ENCODE measurements around the gene TMEM98.
"Not testable (repeated sequence)": the region's sequence is repeated elsewhere in the genome, so short reads cannot be mapped to it uniquely, and the experiment has no call there.

Gene TMEM98

DNA sequence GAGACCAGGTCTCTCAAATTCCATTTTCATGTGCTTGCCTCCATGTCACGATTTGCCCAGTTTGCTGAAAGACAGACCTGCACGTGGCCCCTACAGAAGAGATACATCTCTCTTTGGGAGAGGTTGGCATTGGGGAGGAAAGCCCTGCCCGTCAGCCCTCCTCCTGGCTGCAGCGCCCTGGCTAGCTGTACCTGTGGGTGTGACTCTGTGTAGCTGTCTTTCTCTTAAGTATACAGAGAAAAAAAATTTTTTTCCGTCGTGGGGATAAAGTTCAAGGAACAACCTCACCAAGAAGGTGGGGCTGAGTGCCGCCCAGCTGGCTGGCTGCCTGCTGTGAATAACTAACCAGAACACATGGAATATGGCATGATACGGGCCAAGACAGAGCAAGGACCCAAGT lies 26.5 kb downstream of the TMEM98 start:
- no peaks in the 10 kb centered on the region for H3K9me3 ChIP-seq (ENCODE audit: low read length)
- no peaks in the 10 kb centered on the region for H3K4me1 ChIP-seq (ENCODE audit: insufficient read depth, low read length)
- no peak overlapping the region for H3K4me3 ChIP-seq (ENCODE audit: low read length)
- H3K27me3 ChIP-seq (ENCODE audit: insufficient read depth, low read length), result peaks cover 9% of the 10 kb centered on the region
- H2AFZ ChIP-seq (ENCODE audit: low read depth, low read length), result no peak overlapping the region
- no peaks in the 10 kb centered on the region for H3K36me3 ChIP-seq (ENCODE audit: insufficient read depth, low read length)

DNA sequence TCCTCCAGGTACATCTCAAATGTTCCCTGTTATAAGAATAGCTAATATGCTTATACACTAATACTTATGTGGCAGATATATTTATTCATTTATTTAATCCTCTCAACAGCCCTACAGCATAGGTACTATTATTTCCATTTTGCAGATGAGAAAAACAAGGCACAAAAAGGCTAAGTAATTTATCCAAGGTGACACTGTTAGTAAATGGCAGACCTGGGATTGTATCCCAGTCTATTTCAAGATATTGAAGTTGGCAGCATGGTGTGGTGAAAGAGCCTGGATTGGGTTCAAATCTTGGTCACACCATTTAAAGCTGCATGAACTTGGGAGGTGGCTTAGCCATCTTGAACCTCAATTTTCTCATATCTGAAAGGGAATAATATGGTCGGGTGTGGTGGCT lies 27.2 kb downstream of the TMEM98 start:
- H3K4me1 ChIP-seq (ENCODE audit: insufficient read depth, low read length), result no peaks in the 10 kb centered on the region
- no peaks in the 10 kb centered on the region for H3K36me3 ChIP-seq (ENCODE audit: insufficient read depth, low read length)
- no peak overlapping the region for H2AFZ ChIP-seq (ENCODE audit: low read depth, low read length)
- H3K9me3 ChIP-seq (ENCODE audit: low read length), result no peaks in the 10 kb centered on the region
- no peak overlapping the region for H3K4me3 ChIP-seq (ENCODE audit: low read length)
- peaks cover 9% of the 10 kb centered on the region for H3K27me3 ChIP-seq (ENCODE audit: insufficient read depth, low read length)

GRCh38 chr17:32956240-32956970 lies 28.5 kb downstream of the TMEM98 start:
- no peaks in the 10 kb centered on the region for H3K4me1 ChIP-seq (ENCODE audit: insufficient read depth, low read length)

DNA sequence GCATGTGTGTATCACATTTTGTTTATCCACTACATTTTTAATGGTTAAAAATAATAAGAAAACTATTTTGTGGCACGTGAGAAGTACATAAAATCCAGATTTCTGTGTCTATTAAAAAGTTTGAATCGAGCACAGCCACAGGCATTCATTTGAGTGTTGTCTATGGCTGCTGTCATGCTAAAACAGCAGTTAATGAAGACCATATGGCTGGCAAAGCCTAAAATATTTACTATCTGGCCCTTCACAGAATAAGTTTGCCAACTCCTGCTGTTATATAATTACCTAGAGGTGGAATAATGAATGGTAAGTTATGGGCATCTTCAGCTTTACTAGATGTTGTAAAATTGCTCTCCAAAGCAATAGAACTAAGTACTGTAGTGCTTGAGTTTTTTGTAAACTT lies 30.5 kb downstream of the TMEM98 start:
- Histone ChIP-seq H3K9me3 (ENCODE audit: low read length) (no peaks in the 10 kb centered on the region), H3K27me3 (ENCODE audit: insufficient read depth, low read length) (peaks cover 18% of the 10 kb centered on the region), H2AFZ (ENCODE audit: low read depth, low read length) (no peak overlapping the region), H3K4me1 (ENCODE audit: insufficient read depth, low read length) (no peaks in the 10 kb centered on the region), H3K4me3 (ENCODE audit: low read length) (no peak overlapping the region), H3K36me3 (ENCODE audit: insufficient read depth, low read length) (no peaks in the 10 kb centered on the region)

More at GRCh38 chr17:32956240-32956970, 28.5 kb downstream of the TMEM98 start:
- no peak overlapping the region for H2AFZ ChIP-seq (ENCODE audit: low read depth, low read length)
- H3K9me3 ChIP-seq (ENCODE audit: low read length), result no peaks in the 10 kb centered on the region
- no peak overlapping the region for H3K4me3 ChIP-seq (ENCODE audit: low read length)
- no peaks in the 10 kb centered on the region for H3K36me3 ChIP-seq (ENCODE audit: insufficient read depth, low read length)
- peaks cover 13% of the 10 kb centered on the region for H3K27me3 ChIP-seq (ENCODE audit: insufficient read depth, low read length)

DNA sequence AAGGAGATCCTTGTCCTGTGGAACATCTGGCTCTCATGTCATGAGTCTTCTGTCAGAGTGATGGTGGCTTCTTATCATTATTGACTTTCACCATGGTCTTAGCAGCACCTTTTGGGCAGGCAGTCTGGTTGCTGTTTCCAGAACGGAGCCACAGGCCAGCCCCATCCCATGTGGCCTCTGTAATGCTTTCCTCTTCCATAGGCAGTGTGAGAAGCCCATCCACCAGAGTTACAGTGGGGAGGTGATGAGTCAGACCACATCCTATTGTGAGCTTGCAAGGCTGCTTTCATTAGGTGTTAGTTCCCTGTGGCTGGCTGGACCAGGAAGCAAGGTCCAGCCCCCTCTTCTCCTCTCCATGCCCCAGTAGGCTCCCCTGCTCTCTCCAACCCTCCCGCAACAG lies 32.9 kb downstream of the TMEM98 start:
- Histone ChIP-seq H3K27me3 (ENCODE audit: insufficient read depth, low read length) (peaks cover 11% of the 10 kb centered on the region), H2AFZ (ENCODE audit: low read depth, low read length) (no peak overlapping the region), H3K4me3 (ENCODE audit: low read length) (no peak overlapping the region), H3K9me3 (ENCODE audit: low read length) (no peaks in the 10 kb centered on the region), H3K4me1 (ENCODE audit: insufficient read depth, low read length) (no peaks in the 10 kb centered on the region), H3K36me3 (ENCODE audit: insufficient read depth, low read length) (no peaks in the 10 kb centered on the region)

- Histone ChIP-seq H3K4me1 (ENCODE audit: insufficient read depth, low read length) (no peaks in the 10 kb centered on the region), H3K9me3 (ENCODE audit: low read length) (no peaks in the 10 kb centered on the region), H2AFZ (ENCODE audit: low read depth, low read length) (no peak overlapping the region), H3K27me3 (ENCODE audit: insufficient read depth, low read length) (peaks cover 9% of the 10 kb centered on the region), H3K36me3 (ENCODE audit: insufficient read depth, low read length) (no peaks in the 10 kb centered on the region), H3K4me3 (ENCODE audit: low read length) (no peak overlapping the region)
These were observed 34.4 kb downstream of the TMEM98 start for GRCh38 chr17:32962320-32962711.

DNA sequence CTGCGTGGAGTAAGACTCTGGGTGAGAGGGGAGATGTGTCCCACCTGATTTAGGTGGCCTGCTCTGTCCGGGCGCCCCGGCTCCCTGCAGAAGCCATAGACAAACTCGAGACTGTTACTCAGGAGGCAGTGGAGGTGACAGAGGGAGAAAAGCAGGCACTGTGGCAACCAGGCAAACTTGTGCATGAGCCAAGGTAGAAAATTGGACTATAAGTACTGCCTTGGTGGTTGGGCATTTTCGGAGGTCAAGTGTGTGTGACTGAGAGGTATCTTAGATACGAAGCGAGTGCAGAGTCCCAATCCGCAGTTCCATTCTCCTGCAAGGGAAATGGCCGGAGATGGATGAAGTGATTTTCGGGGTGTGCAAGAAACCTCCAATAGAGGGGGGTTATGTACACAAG lies 36.6 kb downstream of the TMEM98 start:
- H3K4me3 ChIP-seq (ENCODE audit: low read length), result no peak overlapping the region
- no peak overlapping the region for H2AFZ ChIP-seq (ENCODE audit: low read depth, low read length)
- no peaks in the 10 kb centered on the region for H3K4me1 ChIP-seq (ENCODE audit: insufficient read depth, low read length)
- H3K36me3 ChIP-seq (ENCODE audit: insufficient read depth, low read length), result no peaks in the 10 kb centered on the region
- peaks cover 9% of the 10 kb centered on the region for H3K27me3 ChIP-seq (ENCODE audit: insufficient read depth, low read length)
- no peaks in the 10 kb centered on the region for H3K9me3 ChIP-seq (ENCODE audit: low read length)

DNA sequence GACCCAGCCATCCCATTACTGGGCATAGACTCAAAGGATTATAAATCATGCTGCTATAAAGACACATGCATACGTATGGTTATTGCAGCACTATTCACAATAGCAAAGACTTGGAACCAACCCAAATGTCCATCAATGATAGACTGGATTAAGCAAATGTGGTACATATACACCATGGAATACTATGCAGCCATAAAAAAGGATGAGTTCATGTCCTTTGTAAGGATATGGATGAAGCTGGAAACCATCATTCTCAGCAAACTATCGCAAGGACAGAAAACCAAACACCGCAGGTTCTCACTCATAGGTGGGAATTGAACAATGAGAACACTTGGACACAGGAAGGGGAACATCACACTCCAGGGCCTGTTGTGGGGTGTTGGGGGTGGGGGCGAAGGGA lies 41.3 kb downstream of the TMEM98 start:
- H3K36me3 ChIP-seq (ENCODE audit: insufficient read depth, low read length); H3K27me3 ChIP-seq (ENCODE audit: insufficient read depth, low read length); H3K4me1 ChIP-seq (ENCODE audit: insufficient read depth, low read length); H2AFZ ChIP-seq (ENCODE audit: low read depth, low read length); H3K4me3 ChIP-seq (ENCODE audit: low read length); H3K9me3 ChIP-seq (ENCODE audit: low read length): not testable (repeated sequence)

DNA sequence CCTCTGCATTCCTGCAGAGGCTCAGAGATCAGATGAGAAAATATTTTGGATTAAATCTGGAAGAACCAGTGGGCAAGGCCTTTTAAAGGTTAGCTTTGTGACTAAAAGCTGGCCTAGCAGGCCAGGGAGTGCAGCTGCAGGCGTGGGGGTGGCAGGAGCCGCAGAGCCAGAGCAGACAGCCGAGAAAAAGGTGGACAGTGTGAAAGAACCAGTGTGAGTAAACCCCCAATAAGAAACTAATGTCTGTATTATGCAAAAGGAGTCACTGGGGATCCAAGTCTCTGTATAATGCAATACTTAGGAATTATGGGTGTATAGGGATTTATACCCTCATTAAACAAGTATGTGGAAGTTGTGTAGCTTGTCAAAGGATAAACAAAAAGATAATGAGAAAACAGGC lies 42.3 kb downstream of the TMEM98 start:
- Histone ChIP-seq H3K4me3 (ENCODE audit: low read length) (no peak overlapping the region), H3K27me3 (ENCODE audit: insufficient read depth, low read length) (peaks cover 5% of the 10 kb centered on the region), H3K4me1 (ENCODE audit: insufficient read depth, low read length) (no peaks in the 10 kb centered on the region), H2AFZ (ENCODE audit: low read depth, low read length) (no peak overlapping the region), H3K9me3 (ENCODE audit: low read length) (no peaks in the 10 kb centered on the region), H3K36me3 (ENCODE audit: insufficient read depth, low read length) (no peaks in the 10 kb centered on the region)

- Histone ChIP-seq H3K4me1 (ENCODE audit: insufficient read depth, low read length) (no peaks in the 10 kb centered on the region), H3K36me3 (ENCODE audit: insufficient read depth, low read length) (no peaks in the 10 kb centered on the region), H2AFZ (ENCODE audit: low read depth, low read length) (no peak overlapping the region), H3K27me3 (ENCODE audit: insufficient read depth, low read length) (peaks cover 5% of the 10 kb centered on the region), H3K9me3 (ENCODE audit: low read length) (no peaks in the 10 kb centered on the region), H3K4me3 (ENCODE audit: low read length) (no peak overlapping the region)
These were observed 43.2 kb downstream of the TMEM98 start for GRCh38 chr17:32971171-32971570.

- no peaks in the 10 kb centered on the region for H3K36me3 ChIP-seq (ENCODE audit: insufficient read depth, low read length)
- H3K27me3 ChIP-seq (ENCODE audit: insufficient read depth, low read length), result peaks cover 5% of the 10 kb centered on the region
- no peak overlapping the region for H2AFZ ChIP-seq (ENCODE audit: low read depth, low read length)
- no peaks in the 10 kb centered on the region for H3K4me1 ChIP-seq (ENCODE audit: insufficient read depth, low read length)
- H3K9me3 ChIP-seq (ENCODE audit: low read length), result no peaks in the 10 kb centered on the region
- H3K4me3 ChIP-seq (ENCODE audit: low read length), result no peak overlapping the region
These were observed 48.2 kb downstream of the TMEM98 start for GRCh38 chr17:32976131-32976530.

DNA sequence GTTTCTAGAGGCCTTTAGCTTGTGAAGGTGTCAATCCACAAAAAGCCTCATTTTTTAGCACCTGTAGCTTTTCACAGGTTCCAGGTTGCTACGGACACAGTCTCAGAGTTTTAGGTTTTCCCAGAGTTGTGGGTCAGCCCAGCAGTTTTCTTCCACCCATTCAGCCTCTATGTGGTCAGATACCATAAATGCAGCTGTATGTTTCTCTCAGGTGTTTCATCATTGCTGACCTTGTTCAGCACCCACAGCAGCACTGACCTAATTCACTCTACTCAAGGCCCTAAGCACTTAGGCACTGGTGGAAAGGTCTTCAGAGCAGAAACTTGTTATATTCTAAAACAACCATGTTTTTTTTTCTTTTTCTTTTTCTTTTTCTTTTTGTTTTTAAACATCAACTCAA lies 48.7 kb downstream of the TMEM98 start:
- Histone ChIP-seq H3K27me3 (ENCODE audit: insufficient read depth, low read length) (peaks cover 5% of the 10 kb centered on the region), H2AFZ (ENCODE audit: low read depth, low read length) (no peak overlapping the region), H3K4me3 (ENCODE audit: low read length) (no peak overlapping the region), H3K36me3 (ENCODE audit: insufficient read depth, low read length) (no peaks in the 10 kb centered on the region), H3K9me3 (ENCODE audit: low read length) (peaks cover 2% of the 10 kb centered on the region), H3K4me1 (ENCODE audit: insufficient read depth, low read length) (no peaks in the 10 kb centered on the region)

DNA sequence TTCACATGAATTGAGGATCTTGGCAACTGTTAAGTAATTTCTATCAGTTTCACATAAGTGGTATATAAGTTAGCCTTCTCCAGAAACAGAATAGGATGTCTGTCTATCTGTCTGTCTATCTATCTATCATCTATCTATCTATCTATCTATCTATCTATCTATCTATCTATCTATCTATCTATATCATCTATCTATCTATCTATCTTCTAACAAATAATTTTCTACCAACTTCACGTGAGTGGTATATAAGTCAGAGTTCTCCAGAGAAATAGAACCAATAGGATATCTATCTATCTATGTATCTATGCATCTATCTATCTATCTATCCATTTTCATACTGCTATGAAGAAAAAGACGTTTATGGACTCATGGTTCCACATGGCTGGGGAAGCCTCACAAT lies 52.3 kb downstream of the TMEM98 start:
- Histone ChIP-seq H3K9me3 (ENCODE audit: low read length) (peaks cover 2% of the 10 kb centered on the region), H3K27me3 (ENCODE audit: insufficient read depth, low read length) (no peaks in the 10 kb centered on the region), H3K4me3 (ENCODE audit: low read length) (no peak overlapping the region), H3K4me1 (ENCODE audit: insufficient read depth, low read length) (no peaks in the 10 kb centered on the region), H2AFZ (ENCODE audit: low read depth, low read length) (no peak overlapping the region), H3K36me3 (ENCODE audit: insufficient read depth, low read length) (no peaks in the 10 kb centered on the region)

DNA sequence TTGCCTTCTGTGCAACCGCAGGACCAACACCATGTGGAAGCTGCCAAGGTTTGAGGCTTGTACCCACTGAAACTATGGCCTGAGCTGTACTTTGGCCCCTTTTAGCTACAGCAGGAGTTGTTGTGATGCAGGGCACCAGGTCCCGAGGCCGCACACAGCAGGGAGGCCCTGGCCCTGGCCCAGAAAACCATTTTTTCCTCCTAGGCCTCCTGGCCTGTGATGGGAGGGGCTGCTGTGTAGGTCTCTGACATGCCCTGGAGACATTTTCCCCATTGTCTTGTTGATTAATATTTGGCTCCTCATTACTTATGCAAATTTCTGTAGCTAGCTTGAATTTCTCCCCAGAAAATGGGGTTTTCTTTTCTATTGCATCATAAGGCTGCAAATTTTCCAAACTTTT lies 53.7 kb downstream of the TMEM98 start:
- not testable (repeated sequence) for H3K4me1 ChIP-seq (ENCODE audit: insufficient read depth, low read length); H3K4me3 ChIP-seq (ENCODE audit: low read length); H3K36me3 ChIP-seq (ENCODE audit: insufficient read depth, low read length); H3K9me3 ChIP-seq (ENCODE audit: low read length); H2AFZ ChIP-seq (ENCODE audit: low read depth, low read length); H3K27me3 ChIP-seq (ENCODE audit: insufficient read depth, low read length)

Measured in neuron (in vitro differentiated cells).